NCI-H146 treated with DMSO at 0.1 percent for 48 hours (cell line): Measurements from ENCODE around the gene PKDCC.

Experiments used
- DNase-seq: peaks from one replicate; lab custom pipeline; 2025; ENCODE audit not compliant: unreplicated experiment; lab: John Stamatoyannopoulos, UW

The PKDCC gene

GRCh38 chr2:42086500-42086953 lies 38.7 kb downstream of the PKDCC start:
- peak; percentile 49 for DNase-seq

DNA sequence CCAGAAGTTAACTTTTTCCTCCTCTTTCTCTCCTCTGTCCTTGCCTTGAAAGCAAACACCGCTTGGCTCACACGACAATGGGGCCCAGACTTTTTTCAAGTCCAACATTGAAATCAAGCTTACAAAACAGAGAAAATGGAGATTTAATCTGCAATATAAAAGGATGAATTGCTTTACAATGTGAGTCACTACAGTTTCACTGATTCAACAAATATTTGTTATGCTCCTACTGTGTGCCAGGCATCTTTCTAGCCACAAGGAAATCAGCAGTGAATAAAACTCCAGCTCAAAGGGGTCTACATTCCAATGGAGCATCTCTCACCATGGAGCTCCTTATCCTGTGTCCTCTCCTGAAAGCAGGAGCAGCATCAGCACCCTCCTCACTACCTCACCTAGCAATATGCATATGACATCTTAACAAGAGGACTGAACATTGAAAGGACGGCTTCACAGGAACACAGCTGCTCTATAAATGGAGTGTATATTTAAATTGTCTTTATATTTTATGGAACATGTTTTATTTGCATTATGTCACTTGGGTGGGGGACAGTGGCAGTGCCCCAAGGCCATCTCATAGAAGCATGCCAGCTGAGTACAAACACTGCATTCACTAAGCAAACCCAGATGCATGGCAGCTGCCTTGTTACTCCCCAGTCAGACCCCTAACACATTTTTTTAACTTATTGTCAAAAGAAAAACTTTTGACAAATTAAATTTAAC lies 39.5 kb downstream of the PKDCC start:
- DNase-seq = no peak

- no peak for DNase-seq
Observed at GRCh38 chr2:42087857-42088195, 40.0 kb downstream of the PKDCC start.

GRCh38 chr2:42089340-42089925 lies 41.6 kb downstream of the PKDCC start:
- no peak for DNase-seq

GRCh38 chr2:42090216-42090615 lies 42.4 kb downstream of the PKDCC start:
- DNase-seq = no peak

GRCh38 chr2:42091671-42092070 lies 43.9 kb downstream of the PKDCC start:
- peak; percentile 29 for DNase-seq

- peak; percentile 62 for DNase-seq
Observed at GRCh38 chr2:42092084-42092996, 44.5 kb downstream of the PKDCC start.

- no peak for DNase-seq
Observed at GRCh38 chr2:42094114-42094513, 46.3 kb downstream of the PKDCC start.

DNA sequence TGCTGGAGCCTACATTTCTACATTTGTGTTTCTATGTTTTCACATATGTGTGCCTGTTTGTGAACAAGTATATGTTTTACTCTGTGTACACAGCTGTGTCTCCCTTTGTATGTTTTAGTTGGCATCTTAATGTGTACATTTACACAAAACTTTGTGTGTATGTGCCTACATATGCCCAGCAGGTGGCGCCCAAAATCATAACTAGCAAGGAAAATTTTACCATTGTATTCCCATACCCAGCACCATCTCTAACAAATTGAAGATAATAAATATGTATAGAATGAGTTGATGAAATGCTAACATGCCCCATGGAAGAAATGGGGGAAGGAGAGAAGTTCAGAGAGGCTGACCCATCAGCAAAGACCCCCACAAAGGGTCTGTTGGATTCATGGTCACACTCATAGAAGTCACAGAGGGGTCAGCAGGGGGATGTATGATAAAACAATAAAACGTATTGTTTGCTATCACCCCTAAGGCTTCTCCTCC lies 48.1 kb downstream of the PKDCC start:
- DNase-seq = peak; percentile 74

DNA sequence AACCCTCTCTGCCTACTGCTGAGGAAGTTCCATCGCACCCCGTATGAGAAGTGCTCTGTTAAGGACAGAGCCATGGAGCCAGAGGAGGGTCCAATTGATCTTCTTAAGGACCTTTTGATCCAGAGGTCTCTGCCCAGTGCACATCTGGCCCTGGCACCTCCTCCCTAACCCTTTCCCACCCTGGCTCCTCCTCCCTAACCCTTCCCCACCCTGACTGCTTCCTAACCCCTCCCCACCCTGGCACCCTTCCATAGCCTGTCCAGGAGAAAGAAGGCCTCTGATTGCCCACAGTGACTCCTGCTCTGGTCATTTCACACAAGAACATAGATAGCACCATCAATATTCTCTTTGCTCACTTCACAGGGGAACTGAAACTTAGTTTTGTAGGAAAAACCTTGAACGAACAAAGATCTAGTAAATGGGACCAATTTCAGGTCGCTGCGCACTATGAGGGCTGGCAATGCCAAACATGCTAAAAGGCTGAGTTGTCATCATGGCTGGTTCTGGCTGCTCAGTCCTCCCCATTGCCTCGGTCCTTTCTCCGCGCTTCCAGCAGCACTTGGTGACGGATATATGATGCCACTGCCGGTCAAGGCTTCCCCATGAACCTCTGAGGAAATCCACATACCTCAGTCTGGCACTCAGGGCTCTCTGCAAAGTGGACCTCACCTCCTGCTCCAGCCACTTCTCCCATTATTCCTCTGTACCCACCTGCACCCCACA lies 49.2 kb downstream of the PKDCC start:
- no peak for DNase-seq

- no peak for DNase-seq
Observed at GRCh38 chr2:42098571-42099437, 51.0 kb downstream of the PKDCC start.

DNA sequence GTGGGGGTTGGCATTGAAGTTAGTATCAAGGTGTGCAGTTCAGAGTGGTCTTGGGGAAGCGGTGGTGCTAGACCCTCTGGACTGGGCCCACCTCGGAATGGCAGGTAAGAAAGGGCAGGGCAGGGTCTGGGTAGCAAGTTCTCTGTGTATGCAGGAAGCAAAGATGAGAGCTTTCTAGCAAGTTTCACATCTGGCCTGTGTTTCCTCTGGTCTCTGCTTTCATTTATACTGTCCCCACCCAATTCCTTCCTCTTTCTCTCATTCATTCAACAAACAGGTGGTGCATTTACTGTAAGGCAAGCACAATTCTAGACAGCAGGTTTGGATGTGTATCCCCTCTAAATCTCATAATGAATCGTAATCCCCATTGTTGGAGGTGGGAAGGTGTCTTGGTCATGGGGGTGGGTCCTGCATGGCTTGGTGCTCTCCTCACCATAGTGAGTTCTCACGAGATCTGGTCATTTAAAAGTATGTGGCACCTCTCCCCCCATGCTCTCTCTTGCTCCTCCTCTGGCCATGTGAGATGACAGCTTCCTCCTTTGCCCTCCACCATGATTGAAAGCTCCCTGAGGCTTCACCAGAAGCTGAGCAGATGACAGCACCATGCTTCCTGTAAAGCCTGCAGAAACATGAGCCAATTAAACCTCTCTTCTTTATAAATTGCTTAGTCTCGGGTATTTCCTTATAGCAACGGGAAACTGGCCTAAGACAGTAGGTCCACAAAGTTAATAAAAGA lies 51.8 kb downstream of the PKDCC start:
- no peak for DNase-seq

GRCh38 chr2:42100683-42101205 lies 52.9 kb downstream of the PKDCC start:
- DNase-seq = no peak

GRCh38 chr2:42101206-42102023 lies 53.6 kb downstream of the PKDCC start:
- no peak for DNase-seq

DNA sequence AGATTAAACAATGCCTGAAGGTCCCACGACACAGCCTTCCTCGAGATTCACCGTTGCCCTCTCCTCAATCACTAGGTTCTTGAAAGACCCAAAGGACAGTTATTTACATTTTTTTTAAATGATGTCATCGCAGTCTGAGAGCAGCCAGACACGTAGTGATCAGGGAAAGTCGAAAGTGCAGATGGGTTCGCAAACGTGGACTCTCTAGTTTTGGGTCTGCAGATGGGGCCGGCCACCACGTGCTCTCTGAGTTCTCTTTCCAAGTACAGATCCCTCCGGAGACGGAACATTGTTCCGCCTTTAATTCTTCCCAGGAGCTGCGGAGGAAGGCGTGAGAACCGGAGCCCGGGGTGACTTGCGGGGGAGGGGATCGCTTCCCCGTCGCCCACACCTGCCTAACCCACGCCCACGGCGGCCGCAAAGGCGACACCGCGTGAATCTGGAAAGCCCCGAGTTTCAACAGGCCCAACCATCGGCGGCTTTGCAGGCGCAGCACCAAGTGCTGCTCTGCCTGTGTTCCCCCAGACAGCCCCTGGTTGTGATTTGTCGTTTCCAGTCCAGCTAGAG lies 54.3 kb downstream of the PKDCC start:
- DNase-seq = no peak

GRCh38 chr2:42102591-42103450 lies 55.0 kb downstream of the PKDCC start:
- DNase-seq = peak; percentile 17

- DNase-seq = no peak
Observed at GRCh38 chr2:42103829-42104228, 56.0 kb downstream of the PKDCC start.
